IMR-90 (cell line): ENCODE measurements around the gene KAZN. TPM values are rescaled to one million over a fixed set of nuclear protein-coding genes. Genes with fewer than 3 reads are reported as not detected.

Experiments used
- ATAC-seq: fragments of 200-7000 bp; cut with Tn5 transposase; 2 replicates; pipeline ENCODE4 v1.9.1; 2020; ENCODE audit warnings: low read depth, mild to moderate bottlenecking, moderate library complexity
- BruUV-seq: library from RNA; stranded (reverse); fragments of 400-500 nt; replicated peaks from 2 replicates; lab custom pipeline; 2021; lab: Mats Ljungman, UMichigan
- CTCF ChIA-PET: fragments of 300-600 bp; formaldehyde crosslinking; extraction: SDS; loops from one replicate; lab custom pipeline; 2021; ENCODE audit warnings: antibody characterized with exemption; lab: Yijun Ruan, JAX
- POLR2A ChIA-PET: fragments of 300-600 bp; sonication (Branson Sonifier 250); formaldehyde crosslinking; loops from one replicate; lab custom pipeline; 2022; ENCODE audit warnings: antibody characterized with exemption; ENCODE audit not compliant: unreplicated experiment; lab: Charles Lee
- DNase-seq: peaks from one replicate; pipeline ENCODE4 v3.0.0; 2013
- H2AFZ ChIP-seq: replicated peaks from 2 replicates; pipeline ENCODE3; 2013; ENCODE audit warnings: low read length, mild to moderate bottlenecking; ENCODE audit not compliant: poor library complexity
- H2AK5ac ChIP-seq: 2 replicates; pipeline ENCODE4 v1.6.1; 2013; ENCODE audit warnings: low read depth, low read length, inconsistent platforms
- H2AK9ac ChIP-seq: replicated peaks from 2 replicates; pipeline ENCODE3; 2013; ENCODE audit warnings: mild to moderate bottlenecking, low read depth, low read length, moderate library complexity; ENCODE audit not compliant: poor library complexity
- H2BK120ac ChIP-seq: 2 replicates; pipeline ENCODE4 v1.6.1; 2013; ENCODE audit warnings: low read depth, low read length, inconsistent platforms
- H2BK15ac ChIP-seq: 3 replicates; pipeline ENCODE4 v1.6.1; 2013; ENCODE audit warnings: low read depth, low read length, inconsistent platforms
- H2BK20ac ChIP-seq: 2 replicates; pipeline ENCODE4 v1.6.1; 2013; ENCODE audit warnings: low read depth, mild to moderate bottlenecking, inconsistent platforms, low read length, moderate library complexity
- H2BK5ac ChIP-seq: 2 replicates; pipeline ENCODE4 v1.6.1; 2013; ENCODE audit warnings: mild to moderate bottlenecking, low read depth, low read length, inconsistent platforms; ENCODE audit not compliant: poor library complexity, severe bottlenecking
- H3K14ac ChIP-seq: replicated peaks from 2 replicates; pipeline ENCODE4 v1.6.1; 2013; ENCODE audit warnings: low read depth, low read length, inconsistent platforms
- H3K18ac ChIP-seq: 2 replicates; pipeline ENCODE4 v1.6.1; 2013; ENCODE audit warnings: low read depth, low read length, control low read depth
- H3K23ac ChIP-seq: 2 replicates; pipeline ENCODE4 v1.6.1; 2013; ENCODE audit warnings: low read depth, low read length, inconsistent platforms
- H3K27ac ChIP-seq: 2 replicates; pipeline ENCODE4 v1.5.1; 2013; ENCODE audit warnings: mild to moderate bottlenecking, control low read depth, low read length; ENCODE audit not compliant: insufficient read depth
- H3K27me3 ChIP-seq: 2 replicates; pipeline ENCODE4 v1.6.1; 2013; ENCODE audit warnings: low read length; ENCODE audit not compliant: control insufficient read depth, insufficient read depth
- H3K36me3 ChIP-seq: 2 replicates; pipeline ENCODE4 v1.6.1; 2013; ENCODE audit warnings: low read length, mixed read lengths; ENCODE audit not compliant: control insufficient read depth, insufficient read depth
- H3K4ac ChIP-seq: 2 replicates; pipeline ENCODE4 v1.6.1; 2013; ENCODE audit warnings: low read depth, low read length, inconsistent platforms
- H3K4me1 ChIP-seq: 2 replicates; pipeline ENCODE4 v1.6.1; 2013; ENCODE audit warnings: low read length, mixed read lengths; ENCODE audit not compliant: control insufficient read depth, insufficient read depth
- H3K4me2 ChIP-seq: 2 replicates; pipeline ENCODE4 v1.6.1; 2013; ENCODE audit warnings: low read depth, mild to moderate bottlenecking, control low read depth, low read length, moderate library complexity
- H3K4me3 ChIP-seq: 2 replicates; pipeline ENCODE4 v1.5.1; 2013; ENCODE audit warnings: low read depth, mild to moderate bottlenecking, control low read depth, low read length, moderate library complexity; ENCODE audit not compliant: insufficient read depth
- H3K56ac ChIP-seq: 2 replicates; pipeline ENCODE4 v1.6.1; 2013; ENCODE audit warnings: low read length, inconsistent platforms; ENCODE audit not compliant: insufficient read depth; ENCODE audit errors: extremely low read depth
- H3K79me1 ChIP-seq, 2 experiments: 2 replicates each; pipeline ENCODE4 v1.6.1; 2013; ENCODE audit warnings: low read length in 2 of 2, inconsistent platforms in 1 of 2, low read depth in 1 of 2
- H3K9ac ChIP-seq: 2 replicates; pipeline ENCODE4 v1.6.1; 2013; ENCODE audit warnings: low read depth, low read length, control low read depth
- H3K9me1 ChIP-seq: 2 replicates; pipeline ENCODE4 v1.6.1; 2013; ENCODE audit warnings: low read length, inconsistent platforms; ENCODE audit not compliant: insufficient read depth
- H3K9me3 ChIP-seq: 2 replicates; pipeline ENCODE4 v1.6.1; 2013; ENCODE audit warnings: low read length; ENCODE audit not compliant: control insufficient read depth, insufficient read depth
- H4K20me1 ChIP-seq: 2 replicates; pipeline ENCODE4 v1.6.1; 2013; ENCODE audit warnings: low read length, inconsistent platforms; ENCODE audit not compliant: insufficient read depth
- H4K5ac ChIP-seq: 2 replicates; pipeline ENCODE4 v1.6.1; 2013; ENCODE audit warnings: mild to moderate bottlenecking, low read depth, low read length, control low read depth
- H4K8ac ChIP-seq, 2 experiments: 2 replicates each; pipeline ENCODE4 v1.6.1; 2013; ENCODE audit warnings: low read depth in 2 of 2, low read length in 2 of 2, control low read depth in 1 of 2, inconsistent platforms in 1 of 2
- H4K91ac ChIP-seq: 2 replicates; pipeline ENCODE4 v1.6.1; 2013; ENCODE audit warnings: low read depth, low read length, inconsistent platforms; ENCODE audit not compliant: insufficient read depth
- BHLHE40 ChIP-seq: fragments of 150-350 bp; IDR thresholded peaks from 2 replicates; pipeline ENCODE4 v1.6.1; 2016; ENCODE audit warnings: mild to moderate bottlenecking, low read depth, low read length
- CHD1 ChIP-seq: IDR thresholded peaks from 2 replicates; pipeline ENCODE4 v1.6.1; 2012; ENCODE audit warnings: low read depth, low read length, improper control_type of control experiment
- FOS ChIP-seq: fragments of 150-350 bp; IDR thresholded peaks from 2 replicates; pipeline ENCODE4 v1.6.1; 2016; ENCODE audit warnings: low read depth, low read length
- MAFK ChIP-seq: IDR thresholded peaks from 2 replicates; pipeline ENCODE4 v1.6.1; 2012; ENCODE audit warnings: low read depth, low read length, improper control_type of control experiment
- NFE2L2 ChIP-seq: fragments of 150-350 bp; IDR thresholded peaks from 2 replicates; pipeline ENCODE4 v1.6.1; 2016; ENCODE audit warnings: low read depth, mild to moderate bottlenecking, low read length
- POLR2A ChIP-seq: IDR thresholded peaks from 2 replicates; pipeline ENCODE4 v1.6.1; 2012; ENCODE audit warnings: mild to moderate bottlenecking, low read depth, low read length
- RAD21 ChIP-seq: IDR thresholded peaks from 2 replicates; pipeline ENCODE4 v1.6.1; 2012; ENCODE audit warnings: low read length, improper control_type of control experiment
- SMC3 ChIP-seq: fragments of 150-350 bp; IDR thresholded peaks from 2 replicates; pipeline ENCODE4 v1.6.1; 2016; ENCODE audit warnings: low read depth, mild to moderate bottlenecking, antibody characterized with exemption, low read length, moderate library complexity
- USF2 ChIP-seq: fragments of 150-350 bp; IDR thresholded peaks from 2 replicates; pipeline ENCODE4 v1.6.1; 2017; ENCODE audit warnings: mild to moderate bottlenecking, antibody characterized with exemption, low read length, low read depth
- WGBS, 2 experiments: methylation state at CpG; one replicate each; pipeline versions ENCODE4 v1.1.5 to v1.1.7; 2013; ENCODE audit warnings: missing lambda C conversion rate in 2 of 2; ENCODE audit not compliant: insufficient read length in 1 of 2; ENCODE audit errors: extremely low coverage in 2 of 2; 5-methylcytosine and 5-hydroxymethylcytosine counted together
- dilution Hi-C: fragments of 300-500 bp; cut with HindIII; formaldehyde crosslinking; loops from one replicate; pipeline ENCODE4 v1.14.3; 2018; ENCODE audit warnings: low sequenced_read_pairs; ENCODE audit not compliant: unreplicated experiment
- in situ Hi-C: fragments of 300-500 bp; cut with MboI; formaldehyde crosslinking; loops from 3 replicates; pipeline ENCODE4 v1.14.3; 2019; ENCODE audit warnings: low sequenced_read_pairs, inconsistent platforms, mixed read lengths
- intact Hi-C: fragments of 100-400 bp; cut with micrococcal nuclease; formaldehyde crosslinking; loops from 2 replicates; pipeline ENCODE4 v1.10.0; 2022
- polyA plus RNA-seq, 3 experiments: library from polyadenylated mRNA; depleted of rRNA; stranded (reverse); fragments of >200 nt; gene quantifications; 2 replicates each; pipeline ENCODE4 v1.2.3, GENCODE V29; 2012; ENCODE audit warnings: low replicate concordance in 1 of 3
- total RNA-seq: library from RNA; depleted of rRNA; stranded (reverse); fragments of >200 nt; gene quantifications from 2 replicates; pipeline ENCODE4 v1.2.3, GENCODE V29; 2012

Gene KAZN
- total and polyA plus RNA-seq, 2 of the 4 experiments (the other 2 are of a cell fraction): 5.2 to 10.5 TPM

GRCh38 chr1:15004396-15004795 lies 405.9 kb downstream of the KAZN start:
- H2AK5ac ChIP-seq: no peak overlapping the region
- peaks cover 24% of the 10 kb centered on the region for H4K20me1 ChIP-seq
- no peak overlapping the region for H2BK15ac ChIP-seq
- dilution Hi-C loops (no loop called here), intact Hi-C loops (no loop called here), in situ Hi-C loops (no loop called here)
- H3K27me3 ChIP-seq: no peaks in the 10 kb centered on the region
- peaks cover 4% of the 10 kb centered on the region; the same call in 1 of the 2 replicates for H3K36me3 ChIP-seq
- H4K5ac ChIP-seq: no peak overlapping the region
- TF ChIP-seq NFE2L2 (no peak), RAD21 (no peak), CHD1 (no peak), POLR2A (no peak), BHLHE40 (no peak), USF2 (no peak), FOS (no peak), MAFK (no peak), SMC3 (no peak)
- DNase-seq (peak; percentile 23), ATAC-seq (no peak)
- no peak overlapping the region for H2BK120ac ChIP-seq
- H3K79me1 ChIP-seq: peaks cover 22 to 84% of the 10 kb centered on the region in 2 experiments
- no peak overlapping the region for H3K4me2 ChIP-seq
- no peak overlapping the region for H3K56ac ChIP-seq
- H3K9me1 ChIP-seq: peaks cover 16% of the 10 kb centered on the region; the same call in 1 of the 2 replicates
- BruUV-seq: no TSS peak
- WGBS, 2 experiments: 17% methylated on average over 1 of the region's 4 CpGs; no CpG with 5 or more reads in 1 of the 2 experiments
- no peak overlapping the region for H3K14ac ChIP-seq
- H3K9me3 ChIP-seq: no peaks in the 10 kb centered on the region
- no peak overlapping the region for H3K23ac ChIP-seq
- peaks cover 16% of the 10 kb centered on the region for H3K4me1 ChIP-seq
- ChIA-PET CTCF (no interaction called here), POLR2A (no interaction called here)
- no peak overlapping the region for H2AFZ ChIP-seq
- no peak overlapping the region for H3K4me3 ChIP-seq
- no peak overlapping the region for H2AK9ac ChIP-seq
- no peak overlapping the region for H4K91ac ChIP-seq
- H2BK5ac ChIP-seq: no peak overlapping the region
- H3K18ac ChIP-seq: no peak overlapping the region
- no peak overlapping the region for H3K9ac ChIP-seq
- no peak overlapping the region for H3K27ac ChIP-seq
- no peak overlapping the region for H3K4ac ChIP-seq
- H2BK20ac ChIP-seq: no peak overlapping the region
- H4K8ac ChIP-seq: no peak overlapping the region
